Midbrain (tissue), 1 donor: Measurements from ENCODE around the gene FNIP1.
A peak's percentile ranks its signal among the peaks of the same experiment; 100 is the strongest.
"Not testable (repeated sequence)": the region's sequence is repeated elsewhere in the genome, so short reads cannot be mapped to it uniquely, and the experiment has no call there.

Experiments
- DNase-seq: peaks from one replicate; lab custom pipeline; 2025; lab: John Stamatoyannopoulos, UW

FNIP1 gene

GRCh38 chr5:131786900-131787692, 9.7 kb downstream of the FNIP1 start:
- DNase-seq, result no peak

GRCh38 chr5:131786036-131786435, 10.8 kb downstream of the FNIP1 start:
- no peak for DNase-seq

GRCh38 chr5:131783874-131784273, 12.9 kb downstream of the FNIP1 start:
- DNase-seq, result no peak

- DNase-seq, result no peak
Measured at GRCh38 chr5:131783357-131783756, 13.5 kb downstream of the FNIP1 start.

GRCh38 chr5:131782717-131783116, 14.1 kb downstream of the FNIP1 start:
- no peak for DNase-seq

- DNase-seq, result not testable (repeated sequence)
Measured at GRCh38 chr5:131778141-131778540, 18.7 kb downstream of the FNIP1 start.

GRCh38 chr5:131776450-131776849, 20.4 kb downstream of the FNIP1 start:
- DNase-seq, result no peak

GRCh38 chr5:131774652-131775367, 22.0 kb downstream of the FNIP1 start:
- no peak for DNase-seq

- DNase-seq, result peak; percentile 81
Measured at GRCh38 chr5:131773805-131774204, 23.0 kb downstream of the FNIP1 start.

GRCh38 chr5:131771692-131772091, 25.1 kb downstream of the FNIP1 start:
- DNase-seq, result no peak

- DNase-seq, result no peak
Measured at GRCh38 chr5:131769961-131770360, 26.9 kb downstream of the FNIP1 start.

- no peak for DNase-seq
Measured at GRCh38 chr5:131769336-131769735, 27.5 kb downstream of the FNIP1 start.

- DNase-seq, result no peak
Measured at GRCh38 chr5:131767891-131768290, 28.9 kb downstream of the FNIP1 start.

- no peak for DNase-seq
Measured at GRCh38 chr5:131766689-131767088, 30.1 kb downstream of the FNIP1 start.

GRCh38 chr5:131765261-131765660, 31.6 kb downstream of the FNIP1 start:
- no peak for DNase-seq

- DNase-seq, result no peak
Measured at GRCh38 chr5:131763968-131764367, 32.8 kb downstream of the FNIP1 start.

GRCh38 chr5:131760793-131761192, 36.0 kb downstream of the FNIP1 start:
- DNase-seq, result no peak

GRCh38 chr5:131759704-131760103, 37.1 kb downstream of the FNIP1 start:
- DNase-seq, result no peak

GRCh38 chr5:131758520-131758900, 38.3 kb downstream of the FNIP1 start:
- no peak for DNase-seq

GRCh38 chr5:131757830-131758519, 38.8 kb downstream of the FNIP1 start:
- no peak for DNase-seq

- no peak for DNase-seq
Measured at GRCh38 chr5:131756942-131757341, 39.9 kb downstream of the FNIP1 start.

GRCh38 chr5:131754363-131754762, 42.5 kb downstream of the FNIP1 start:
- no peak for DNase-seq

GRCh38 chr5:131751506-131751905, 45.3 kb downstream of the FNIP1 start:
- DNase-seq, result no peak
